SH-SY5Y (cell line): ENCODE results near the gene SLC50A1.

Source experiments
- GATA2 ChIP-seq: IDR thresholded peaks from 2 replicates; pipeline ENCODE4 v1.6.1; 2011; ENCODE audit warnings: mild to moderate bottlenecking, low read depth, low read length
- GATA3 ChIP-seq: IDR thresholded peaks from 2 replicates; pipeline ENCODE4 v1.6.1; 2011; ENCODE audit warnings: low read depth, mild to moderate bottlenecking, low read length, moderate library complexity

DNA sequence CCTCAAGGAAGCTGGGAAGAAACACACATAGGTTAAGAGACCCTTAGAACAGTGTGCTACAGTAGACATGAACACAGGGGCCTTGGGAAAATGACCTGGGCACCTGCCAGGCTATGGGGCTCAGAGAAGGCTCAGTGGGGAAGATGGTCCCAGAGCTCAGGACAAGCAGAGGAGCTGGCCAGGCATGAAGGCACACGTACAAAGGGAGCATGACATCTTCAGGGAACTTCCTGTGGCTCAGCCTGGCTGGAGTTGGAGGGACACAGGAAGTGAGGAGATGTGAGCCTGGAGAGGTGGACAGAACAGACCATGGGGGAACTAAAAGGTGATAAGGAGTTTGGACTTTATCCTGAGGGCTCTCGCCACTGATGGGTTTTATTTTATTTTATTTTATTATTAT is 3.8 kb upstream of the SLC50A1 start:
- no peak for TF ChIP-seq GATA2
- TF ChIP-seq GATA3, result no peak
